IMR-90 (cell line): ENCODE measurements around the gene SH3RF2. TPM values are rescaled to one million over a fixed set of nuclear protein-coding genes. Genes with fewer than 3 reads are reported as not detected.

Experiments
- ATAC-seq: fragments of 200-7000 bp; cut with Tn5 transposase; 2 replicates; pipeline ENCODE4 v1.9.1; 2020; ENCODE audit warnings: low read depth, mild to moderate bottlenecking, moderate library complexity
- BruUV-seq: library from RNA; stranded (reverse); fragments of 400-500 nt; replicated peaks from 2 replicates; lab custom pipeline; 2021; lab: Mats Ljungman, UMichigan
- CTCF ChIA-PET: fragments of 300-600 bp; formaldehyde crosslinking; extraction: SDS; loops from one replicate; lab custom pipeline; 2021; ENCODE audit warnings: antibody characterized with exemption; lab: Yijun Ruan, JAX
- POLR2A ChIA-PET: fragments of 300-600 bp; sonication (Branson Sonifier 250); formaldehyde crosslinking; loops from one replicate; lab custom pipeline; 2022; ENCODE audit warnings: antibody characterized with exemption; ENCODE audit not compliant: unreplicated experiment; lab: Charles Lee
- DNase-seq: peaks from one replicate; pipeline ENCODE4 v3.0.0; 2013
- H2AFZ ChIP-seq: replicated peaks from 2 replicates; pipeline ENCODE3; 2013; ENCODE audit warnings: low read length, mild to moderate bottlenecking; ENCODE audit not compliant: poor library complexity
- H2AK5ac ChIP-seq: 2 replicates; pipeline ENCODE4 v1.6.1; 2013; ENCODE audit warnings: low read depth, low read length, inconsistent platforms
- H2AK9ac ChIP-seq: replicated peaks from 2 replicates; pipeline ENCODE3; 2013; ENCODE audit warnings: mild to moderate bottlenecking, low read depth, low read length, moderate library complexity; ENCODE audit not compliant: poor library complexity
- H2BK120ac ChIP-seq: 2 replicates; pipeline ENCODE4 v1.6.1; 2013; ENCODE audit warnings: low read depth, low read length, inconsistent platforms
- H2BK15ac ChIP-seq: 3 replicates; pipeline ENCODE4 v1.6.1; 2013; ENCODE audit warnings: low read depth, low read length, inconsistent platforms
- H2BK20ac ChIP-seq: 2 replicates; pipeline ENCODE4 v1.6.1; 2013; ENCODE audit warnings: low read depth, mild to moderate bottlenecking, inconsistent platforms, low read length, moderate library complexity
- H2BK5ac ChIP-seq: 2 replicates; pipeline ENCODE4 v1.6.1; 2013; ENCODE audit warnings: mild to moderate bottlenecking, low read depth, low read length, inconsistent platforms; ENCODE audit not compliant: poor library complexity, severe bottlenecking
- H3K14ac ChIP-seq: replicated peaks from 2 replicates; pipeline ENCODE4 v1.6.1; 2013; ENCODE audit warnings: low read depth, low read length, inconsistent platforms
- H3K18ac ChIP-seq: 2 replicates; pipeline ENCODE4 v1.6.1; 2013; ENCODE audit warnings: low read depth, low read length, control low read depth
- H3K23ac ChIP-seq: 2 replicates; pipeline ENCODE4 v1.6.1; 2013; ENCODE audit warnings: low read depth, low read length, inconsistent platforms
- H3K27ac ChIP-seq: 2 replicates; pipeline ENCODE4 v1.5.1; 2013; ENCODE audit warnings: mild to moderate bottlenecking, control low read depth, low read length; ENCODE audit not compliant: insufficient read depth
- H3K27me3 ChIP-seq: 2 replicates; pipeline ENCODE4 v1.6.1; 2013; ENCODE audit warnings: low read length; ENCODE audit not compliant: control insufficient read depth, insufficient read depth
- H3K36me3 ChIP-seq: 2 replicates; pipeline ENCODE4 v1.6.1; 2013; ENCODE audit warnings: low read length, mixed read lengths; ENCODE audit not compliant: control insufficient read depth, insufficient read depth
- H3K4ac ChIP-seq: 2 replicates; pipeline ENCODE4 v1.6.1; 2013; ENCODE audit warnings: low read depth, low read length, inconsistent platforms
- H3K4me1 ChIP-seq: 2 replicates; pipeline ENCODE4 v1.6.1; 2013; ENCODE audit warnings: low read length, mixed read lengths; ENCODE audit not compliant: control insufficient read depth, insufficient read depth
- H3K4me2 ChIP-seq: 2 replicates; pipeline ENCODE4 v1.6.1; 2013; ENCODE audit warnings: low read depth, mild to moderate bottlenecking, control low read depth, low read length, moderate library complexity
- H3K4me3 ChIP-seq: 2 replicates; pipeline ENCODE4 v1.5.1; 2013; ENCODE audit warnings: low read depth, mild to moderate bottlenecking, control low read depth, low read length, moderate library complexity; ENCODE audit not compliant: insufficient read depth
- H3K56ac ChIP-seq: 2 replicates; pipeline ENCODE4 v1.6.1; 2013; ENCODE audit warnings: low read length, inconsistent platforms; ENCODE audit not compliant: insufficient read depth; ENCODE audit errors: extremely low read depth
- H3K79me1 ChIP-seq, 2 experiments: 2 replicates each; pipeline ENCODE4 v1.6.1; 2013; ENCODE audit warnings: low read length in 2 of 2, inconsistent platforms in 1 of 2, low read depth in 1 of 2
- H3K9ac ChIP-seq: 2 replicates; pipeline ENCODE4 v1.6.1; 2013; ENCODE audit warnings: low read depth, low read length, control low read depth
- H3K9me1 ChIP-seq: 2 replicates; pipeline ENCODE4 v1.6.1; 2013; ENCODE audit warnings: low read length, inconsistent platforms; ENCODE audit not compliant: insufficient read depth
- H3K9me3 ChIP-seq: 2 replicates; pipeline ENCODE4 v1.6.1; 2013; ENCODE audit warnings: low read length; ENCODE audit not compliant: control insufficient read depth, insufficient read depth
- H4K20me1 ChIP-seq: 2 replicates; pipeline ENCODE4 v1.6.1; 2013; ENCODE audit warnings: low read length, inconsistent platforms; ENCODE audit not compliant: insufficient read depth
- H4K5ac ChIP-seq: 2 replicates; pipeline ENCODE4 v1.6.1; 2013; ENCODE audit warnings: mild to moderate bottlenecking, low read depth, low read length, control low read depth
- H4K8ac ChIP-seq, 2 experiments: 2 replicates each; pipeline ENCODE4 v1.6.1; 2013; ENCODE audit warnings: low read depth in 2 of 2, low read length in 2 of 2, control low read depth in 1 of 2, inconsistent platforms in 1 of 2
- H4K91ac ChIP-seq: 2 replicates; pipeline ENCODE4 v1.6.1; 2013; ENCODE audit warnings: low read depth, low read length, inconsistent platforms; ENCODE audit not compliant: insufficient read depth
- CEBPB ChIP-seq: IDR thresholded peaks from 2 replicates; pipeline ENCODE4 v1.6.1; 2012; ENCODE audit warnings: low read depth, low read length, improper control_type of control experiment
- MAZ ChIP-seq: IDR thresholded peaks from 2 replicates; pipeline ENCODE4 v1.6.1; 2012; ENCODE audit warnings: low read depth, mild to moderate bottlenecking, low read length, improper control_type of control experiment, moderate library complexity, borderline replicate concordance
- MXI1 ChIP-seq: IDR thresholded peaks from 2 replicates; pipeline ENCODE4 v1.6.1; 2012; ENCODE audit warnings: low read depth, mild to moderate bottlenecking, low read length, moderate library complexity, borderline replicate concordance
- POLR2A ChIP-seq: IDR thresholded peaks from 2 replicates; pipeline ENCODE4 v1.6.1; 2012; ENCODE audit warnings: mild to moderate bottlenecking, low read depth, low read length
- RAD21 ChIP-seq: IDR thresholded peaks from 2 replicates; pipeline ENCODE4 v1.6.1; 2012; ENCODE audit warnings: low read length, improper control_type of control experiment
- RCOR1 ChIP-seq: IDR thresholded peaks from 2 replicates; pipeline ENCODE4 v1.6.1; 2012; ENCODE audit warnings: mild to moderate bottlenecking, low read length, improper control_type of control experiment; ENCODE audit not compliant: insufficient replicate concordance
- WGBS, 2 experiments: methylation state at CpG; one replicate each; pipeline versions ENCODE4 v1.1.5 to v1.1.7; 2013; ENCODE audit warnings: missing lambda C conversion rate in 2 of 2; ENCODE audit not compliant: insufficient read length in 1 of 2; ENCODE audit errors: extremely low coverage in 2 of 2; 5-methylcytosine and 5-hydroxymethylcytosine counted together
- dilution Hi-C: fragments of 300-500 bp; cut with HindIII; formaldehyde crosslinking; loops from one replicate; pipeline ENCODE4 v1.14.3; 2018; ENCODE audit warnings: low sequenced_read_pairs; ENCODE audit not compliant: unreplicated experiment
- in situ Hi-C: fragments of 300-500 bp; cut with MboI; formaldehyde crosslinking; loops from 3 replicates; pipeline ENCODE4 v1.14.3; 2019; ENCODE audit warnings: low sequenced_read_pairs, inconsistent platforms, mixed read lengths
- intact Hi-C: fragments of 100-400 bp; cut with micrococcal nuclease; formaldehyde crosslinking; loops from 2 replicates; pipeline ENCODE4 v1.10.0; 2022
- polyA plus RNA-seq, 3 experiments: library from polyadenylated mRNA; depleted of rRNA; stranded (reverse); fragments of >200 nt; gene quantifications; 2 replicates each; pipeline ENCODE4 v1.2.3, GENCODE V29; 2012; ENCODE audit warnings: low replicate concordance in 1 of 3
- total RNA-seq: library from RNA; depleted of rRNA; stranded (reverse); fragments of >200 nt; gene quantifications from 2 replicates; pipeline ENCODE4 v1.2.3, GENCODE V29; 2012
- TF ChIP-seq, protein P1 (sequence below): fragments of 150-350 bp; IDR thresholded peaks from 2 replicates; pipeline ENCODE4 v1.6.1; 2017; ENCODE audit warnings: mild to moderate bottlenecking, antibody characterized with exemption, low read length, low read depth

SH3RF2 gene
- total and polyA plus RNA-seq, 2 of the 4 experiments (the other 2 are of a cell fraction): 1.3 to 1.7 TPM

GRCh38 chr5:146002491-146002890, 66.1 kb downstream of the SH3RF2 start:
- no TSS peak for BruUV-seq
- no peaks in the 10 kb centered on the region for H3K4me1 ChIP-seq
- no peak overlapping the region for H2BK20ac ChIP-seq
- H3K27me3 ChIP-seq: no peaks in the 10 kb centered on the region
- H4K8ac ChIP-seq: no peak overlapping the region
- no peak overlapping the region for H3K14ac ChIP-seq
- no peaks in the 10 kb centered on the region for H3K79me1 ChIP-seq
- H3K4ac ChIP-seq: no peak overlapping the region
- no peak overlapping the region for H3K27ac ChIP-seq
- no peak overlapping the region for H2AFZ ChIP-seq
- no peak overlapping the region for H4K5ac ChIP-seq
- no peak overlapping the region for H3K23ac ChIP-seq
- H3K9me1 ChIP-seq: no peaks in the 10 kb centered on the region
- H3K9me3 ChIP-seq: no peaks in the 10 kb centered on the region
- no peak overlapping the region for H4K91ac ChIP-seq
- no peak overlapping the region for H3K4me2 ChIP-seq
- intact Hi-C loops (no loop called here), dilution Hi-C loops (no loop called here), in situ Hi-C loops (no loop called here)
- no peak overlapping the region for H3K4me3 ChIP-seq
- H3K36me3 ChIP-seq: no peaks in the 10 kb centered on the region
- no peak overlapping the region for H3K9ac ChIP-seq
- ATAC-seq (no peak), DNase-seq (no peak)
- WGBS, 2 experiments: no CpG with 5 or more reads among the region's 7 CpGs
- H2BK15ac ChIP-seq: no peak overlapping the region
- no peak for TF ChIP-seq RCOR1
- TF ChIP-seq CEBPB: no peak
- TF ChIP-seq, protein P1, sequence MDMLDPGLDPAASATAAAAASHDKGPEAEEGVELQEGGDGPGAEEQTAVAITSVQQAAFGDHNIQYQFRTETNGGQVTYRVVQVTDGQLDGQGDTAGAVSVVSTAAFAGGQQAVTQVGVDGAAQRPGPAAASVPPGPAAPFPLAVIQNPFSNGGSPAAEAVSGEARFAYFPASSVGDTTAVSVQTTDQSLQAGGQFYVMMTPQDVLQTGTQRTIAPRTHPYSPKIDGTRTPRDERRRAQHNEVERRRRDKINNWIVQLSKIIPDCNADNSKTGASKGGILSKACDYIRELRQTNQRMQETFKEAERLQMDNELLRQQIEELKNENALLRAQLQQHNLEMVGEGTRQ: no peak
- no peak for TF ChIP-seq MAZ
- TF ChIP-seq MXI1: no peak
- no peak for TF ChIP-seq POLR2A
- TF ChIP-seq RAD21: no peak
- ChIA-PET CTCF (no interaction called here), POLR2A (no interaction called here)
- H2BK5ac ChIP-seq: no peak overlapping the region
- H3K18ac ChIP-seq: no peak overlapping the region
- H2BK120ac ChIP-seq: no peak overlapping the region
- no peak overlapping the region for H2AK9ac ChIP-seq
- H2AK5ac ChIP-seq: no peak overlapping the region
- H3K56ac ChIP-seq: no peak overlapping the region
- no peaks in the 10 kb centered on the region for H4K20me1 ChIP-seq
